ENCODE measurements around the gene SMIM30.
"Not testable (repeated sequence)": the region's sequence is repeated elsewhere in the genome, so short reads cannot be mapped to it uniquely, and the experiment has no call there.

GRCh38 chr7:113166176-113166575 is 47.8 kb upstream of the SMIM30 start:
- not testable (repeated sequence) for TF ChIP-seq POLR2A, CTCF (IDR thresholded peaks at IDR 0.05)

All from uterus (tissue), 2 donors.